HG02798 (cell line): ENCODE results near the gene NUDT1.

Experiments used
- ATAC-seq: cut with Tn5 transposase; IDR thresholded peaks from one replicate; pipeline ENCODE4 v1.9.1; 2021; ENCODE audit warnings: mild to moderate bottlenecking; ENCODE audit not compliant: unreplicated experiment, poor library complexity

The NUDT1 gene

DNA sequence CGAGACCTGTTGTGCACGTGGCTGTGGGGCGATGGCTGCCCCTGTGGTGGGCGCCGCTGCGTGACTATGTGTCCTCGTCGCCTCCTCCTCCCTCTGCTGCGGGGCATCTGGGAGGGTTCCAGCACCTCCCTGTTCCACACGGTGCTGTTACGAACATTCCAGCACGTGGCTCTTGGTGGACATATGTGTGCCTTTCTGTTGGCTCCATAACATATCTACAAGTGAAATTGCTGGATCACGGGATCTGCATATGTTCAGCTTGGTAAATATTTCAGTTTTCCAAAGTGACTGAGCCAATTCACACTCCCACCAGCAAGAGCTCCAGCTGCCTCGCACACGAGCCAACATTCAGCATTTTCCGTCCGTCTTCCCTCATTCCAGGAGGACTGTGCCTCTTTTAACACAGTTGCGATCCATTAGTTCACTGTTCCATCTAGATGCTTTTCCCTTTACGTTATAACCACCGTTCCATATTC is 47.1 kb downstream of the NUDT1 start:
- ATAC-seq, result no peak

DNA sequence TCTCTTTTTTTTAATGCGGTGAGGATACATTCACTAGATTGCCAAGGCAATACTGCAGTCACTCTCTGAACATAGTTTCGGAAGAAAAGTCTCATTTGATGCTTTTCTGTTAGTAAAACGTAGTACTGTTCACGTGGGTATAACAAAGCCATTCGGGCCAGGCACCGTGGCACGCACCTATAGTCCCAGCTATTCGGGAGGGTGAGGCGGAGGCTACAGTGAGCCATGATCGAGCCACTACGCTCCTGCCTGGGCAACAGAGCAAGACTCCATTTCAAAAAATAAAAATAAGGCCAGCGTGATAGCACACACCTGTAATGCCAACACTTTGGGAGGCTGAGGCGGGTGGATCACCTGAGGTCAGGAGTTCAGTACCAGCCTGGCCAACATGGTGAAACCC is 47.6 kb downstream of the NUDT1 start:
- ATAC-seq, result no peak

DNA sequence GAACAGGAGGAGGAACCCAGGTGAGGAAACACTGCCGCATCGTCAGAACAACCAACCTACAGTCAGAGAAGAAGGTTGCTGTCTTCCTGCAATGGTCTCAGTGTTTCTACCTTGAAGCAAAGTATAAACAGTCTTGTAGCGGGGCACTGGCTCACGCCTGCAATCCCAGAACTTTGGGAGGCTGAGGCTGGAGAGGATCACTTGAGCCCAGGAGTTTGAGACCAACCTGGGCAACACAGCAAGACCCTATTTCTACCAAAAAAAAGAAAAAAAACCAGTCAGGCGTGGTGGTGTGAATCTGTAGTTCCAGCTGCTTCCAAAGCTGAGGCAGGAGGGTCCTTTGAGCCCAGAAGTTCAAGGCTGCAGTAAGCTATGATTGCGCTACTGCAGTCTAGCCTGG is 48.9 kb downstream of the NUDT1 start:
- ATAC-seq, result no peak

DNA sequence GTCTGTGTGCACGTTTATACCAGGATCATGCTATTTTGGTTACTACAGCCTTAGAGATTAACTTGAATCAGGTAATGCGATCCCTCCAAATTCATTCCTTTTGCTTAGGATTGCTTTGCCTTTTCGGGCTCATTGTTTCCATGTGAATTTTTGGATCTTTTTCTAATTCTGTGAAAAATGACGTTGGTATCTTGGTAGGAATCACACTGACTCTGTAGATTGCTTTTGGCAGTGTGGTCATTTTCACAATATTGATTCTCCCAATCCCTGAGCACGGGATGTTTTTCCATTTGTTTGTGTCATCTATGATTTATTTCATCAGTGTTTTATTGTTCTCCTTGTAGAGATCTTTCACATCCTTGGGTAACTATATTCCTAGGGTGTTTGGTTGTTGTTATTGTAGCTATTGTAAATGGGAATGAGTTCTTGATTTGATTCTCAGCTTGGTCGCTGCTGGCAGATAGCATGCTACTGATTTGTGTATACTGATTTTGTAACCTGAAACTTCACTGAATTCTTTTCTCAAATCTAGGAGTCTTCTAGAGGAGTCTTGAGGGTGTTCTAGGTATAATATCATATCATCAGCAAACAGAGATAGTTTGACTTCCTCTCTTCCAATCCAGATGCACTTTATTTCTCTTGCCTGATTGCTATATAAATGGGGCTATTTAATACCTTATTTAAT is 54.1 kb downstream of the NUDT1 start:
- no peak for ATAC-seq

DNA sequence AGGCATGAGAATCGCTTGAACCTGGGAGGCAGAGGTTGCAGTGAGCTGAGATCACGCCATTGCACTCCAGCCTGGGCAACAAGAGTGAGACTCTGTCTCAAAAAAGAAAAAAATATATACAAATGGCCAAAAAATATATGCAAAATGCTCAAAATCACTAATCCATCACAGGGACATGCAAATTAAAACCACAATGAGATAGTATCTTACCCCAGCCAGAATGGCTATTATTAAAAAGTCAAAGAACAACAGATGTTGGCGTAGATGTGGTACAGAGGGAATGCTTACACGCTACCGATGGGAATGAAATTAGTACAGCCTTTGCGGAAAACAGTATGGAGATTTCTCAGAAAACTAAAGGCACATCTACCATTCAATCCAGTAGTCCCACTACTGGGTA is 54.8 kb downstream of the NUDT1 start:
- ATAC-seq, result no peak

DNA sequence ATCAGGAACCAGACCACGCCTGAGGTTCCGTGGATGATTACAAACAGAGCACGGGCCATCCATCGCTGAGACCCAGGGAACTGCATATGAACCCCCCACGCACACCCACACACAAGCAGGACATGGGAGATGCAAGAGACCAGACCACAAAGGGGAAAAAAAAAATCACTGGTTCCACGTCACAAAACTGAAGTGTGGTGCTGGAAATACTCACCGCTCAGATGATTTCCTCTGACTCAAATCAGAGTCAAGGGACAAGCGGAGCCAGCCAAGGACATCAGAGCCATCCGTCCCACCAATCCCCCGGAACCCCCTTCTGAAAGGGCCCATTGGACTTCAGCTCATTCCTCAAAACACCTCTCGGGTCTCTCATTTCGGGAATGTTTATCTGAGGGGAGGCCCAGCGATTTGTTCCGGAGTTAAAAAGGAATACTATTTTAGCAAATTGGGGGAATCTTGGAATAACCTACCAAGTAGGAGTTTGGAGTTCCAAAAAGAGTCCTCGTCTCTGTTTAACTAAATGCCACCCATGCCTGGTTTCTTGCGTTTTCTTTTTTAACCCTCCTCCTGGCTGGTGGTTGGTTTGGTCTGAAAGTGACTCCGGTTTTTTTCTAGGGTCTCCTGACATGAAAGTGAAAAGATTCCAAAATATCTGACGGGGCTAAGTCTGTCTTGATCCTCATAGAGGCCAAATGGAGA is 57.3 kb downstream of the NUDT1 start:
- peak; percentile 57 for ATAC-seq

DNA sequence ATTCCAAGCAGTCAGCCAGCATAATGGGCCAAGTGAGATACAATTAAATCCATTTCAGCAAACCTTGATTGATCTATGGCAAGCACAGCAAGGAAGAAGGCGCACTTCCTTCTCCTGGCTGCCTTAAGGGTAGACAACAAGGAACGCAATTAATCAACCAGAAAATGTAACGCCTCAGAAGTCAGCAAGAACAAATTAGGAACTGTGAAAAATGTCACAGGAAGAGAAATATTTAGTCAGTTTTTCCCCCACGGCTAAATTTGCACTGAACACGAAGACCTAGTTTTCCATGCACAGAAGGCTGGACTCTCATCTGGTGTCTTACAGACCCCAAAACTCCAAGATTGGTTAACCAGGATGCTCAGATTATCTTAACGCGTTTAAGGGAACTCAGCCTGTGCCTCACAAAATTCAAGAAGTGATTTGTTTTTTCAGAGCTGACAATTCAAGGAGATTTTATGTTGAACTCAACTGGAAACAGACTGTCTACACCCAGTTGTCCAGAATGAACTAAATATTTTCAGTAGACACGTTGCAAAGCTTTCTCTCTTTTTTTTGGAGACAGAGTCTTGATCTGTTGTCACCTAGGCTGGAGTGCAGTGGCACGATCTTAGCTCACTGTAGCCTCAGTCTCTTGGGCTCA is 58.0 kb downstream of the NUDT1 start:
- ATAC-seq, result no peak
